ENCODE data around the gene NR2F1. TPM values are rescaled to one million over a fixed set of nuclear protein-coding genes. Genes with fewer than 3 reads are reported as not detected.

Gene NR2F1
- total RNA-seq, 6 experiments from 2014 or later, result 5.3 to 12.1 (median 9.4) TPM

DNA sequence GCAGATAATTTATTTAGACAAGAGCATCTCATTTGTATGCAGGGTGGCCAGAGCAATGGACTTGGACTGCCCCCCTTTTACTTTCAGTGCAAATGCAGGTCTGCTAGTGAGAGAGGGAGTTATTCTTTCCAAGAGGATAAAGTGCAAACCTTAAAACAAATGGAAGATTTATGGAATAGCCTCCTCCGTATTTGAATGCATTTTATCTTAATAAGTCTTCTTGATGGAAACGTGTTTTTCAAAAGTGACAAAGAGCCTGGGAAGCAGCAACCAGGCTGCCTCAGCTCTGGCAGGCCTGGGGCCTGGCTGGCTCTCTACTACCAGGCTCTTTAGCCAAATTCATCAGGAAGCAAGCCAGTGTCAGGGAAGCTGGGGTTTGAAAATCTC lies 6.8 kb downstream of the NR2F1 start:
- no peak for DNase-seq
- Histone ChIP-seq H3K27ac (no peak overlapping the region), H3K36me3 (no peaks in the 10 kb centered on the region), H3K4me1 (no peaks in the 10 kb centered on the region), H3K4me3 (no peak overlapping the region), H3K9me3 (no peaks in the 10 kb centered on the region), H3K27me3 (no peaks in the 10 kb centered on the region)
- no peak for ATAC-seq
- 46% methylated on average over 2 of the region's 2 CpGs for WGBS (ENCODE audit: insufficient coverage, low coverage, low lambda C conversion rate, missing lambda C conversion rate)
- intact Hi-C loops (cut with DNase I), result no loop called here
- TF ChIP-seq POLR2A (IDR thresholded peaks at IDR 0.05), result no peak
- TF ChIP-seq, protein P1, sequence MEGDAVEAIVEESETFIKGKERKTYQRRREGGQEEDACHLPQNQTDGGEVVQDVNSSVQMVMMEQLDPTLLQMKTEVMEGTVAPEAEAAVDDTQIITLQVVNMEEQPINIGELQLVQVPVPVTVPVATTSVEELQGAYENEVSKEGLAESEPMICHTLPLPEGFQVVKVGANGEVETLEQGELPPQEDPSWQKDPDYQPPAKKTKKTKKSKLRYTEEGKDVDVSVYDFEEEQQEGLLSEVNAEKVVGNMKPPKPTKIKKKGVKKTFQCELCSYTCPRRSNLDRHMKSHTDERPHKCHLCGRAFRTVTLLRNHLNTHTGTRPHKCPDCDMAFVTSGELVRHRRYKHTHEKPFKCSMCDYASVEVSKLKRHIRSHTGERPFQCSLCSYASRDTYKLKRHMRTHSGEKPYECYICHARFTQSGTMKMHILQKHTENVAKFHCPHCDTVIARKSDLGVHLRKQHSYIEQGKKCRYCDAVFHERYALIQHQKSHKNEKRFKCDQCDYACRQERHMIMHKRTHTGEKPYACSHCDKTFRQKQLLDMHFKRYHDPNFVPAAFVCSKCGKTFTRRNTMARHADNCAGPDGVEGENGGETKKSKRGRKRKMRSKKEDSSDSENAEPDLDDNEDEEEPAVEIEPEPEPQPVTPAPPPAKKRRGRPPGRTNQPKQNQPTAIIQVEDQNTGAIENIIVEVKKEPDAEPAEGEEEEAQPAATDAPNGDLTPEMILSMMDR (IDR thresholded peaks at IDR 0.05), result no peak

DNA sequence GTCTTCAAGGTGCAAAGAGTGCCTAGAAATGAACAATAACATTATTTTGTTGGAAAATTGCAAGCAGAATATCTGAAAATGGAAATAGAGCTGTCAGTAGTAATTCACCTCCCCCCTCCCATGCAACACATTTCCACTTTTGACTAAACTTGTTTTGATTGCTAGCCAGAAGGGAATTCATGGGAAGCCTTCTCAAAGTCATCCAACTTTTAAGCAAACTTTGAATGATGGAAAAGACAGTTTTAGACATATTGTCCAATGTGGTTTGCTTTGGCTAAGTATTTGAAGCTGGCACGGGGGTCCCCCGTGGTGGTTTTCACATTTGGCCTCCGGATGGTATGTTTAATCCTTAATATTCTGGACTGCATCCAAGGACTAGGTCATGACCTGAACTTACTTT lies 7.5 kb downstream of the NR2F1 start:
- TF ChIP-seq POLR2A (IDR thresholded peaks at IDR 0.05), result no peak
- TF ChIP-seq, protein P1 (IDR thresholded peaks at IDR 0.05), result no peak
- ATAC-seq (no peak), DNase-seq (no peak)
- Histone ChIP-seq H3K9me3 (no peaks in the 10 kb centered on the region), H3K27me3 (no peaks in the 10 kb centered on the region), H3K4me1 (no peaks in the 10 kb centered on the region), H3K36me3 (no peaks in the 10 kb centered on the region), H3K4me3 (no peak overlapping the region), H3K27ac (no peak overlapping the region)
- WGBS (ENCODE audit: insufficient coverage, low coverage, low lambda C conversion rate, missing lambda C conversion rate), result 35% methylated on average over 3 of the region's 3 CpGs
- intact Hi-C loops (cut with DNase I), result no loop called here

DNA sequence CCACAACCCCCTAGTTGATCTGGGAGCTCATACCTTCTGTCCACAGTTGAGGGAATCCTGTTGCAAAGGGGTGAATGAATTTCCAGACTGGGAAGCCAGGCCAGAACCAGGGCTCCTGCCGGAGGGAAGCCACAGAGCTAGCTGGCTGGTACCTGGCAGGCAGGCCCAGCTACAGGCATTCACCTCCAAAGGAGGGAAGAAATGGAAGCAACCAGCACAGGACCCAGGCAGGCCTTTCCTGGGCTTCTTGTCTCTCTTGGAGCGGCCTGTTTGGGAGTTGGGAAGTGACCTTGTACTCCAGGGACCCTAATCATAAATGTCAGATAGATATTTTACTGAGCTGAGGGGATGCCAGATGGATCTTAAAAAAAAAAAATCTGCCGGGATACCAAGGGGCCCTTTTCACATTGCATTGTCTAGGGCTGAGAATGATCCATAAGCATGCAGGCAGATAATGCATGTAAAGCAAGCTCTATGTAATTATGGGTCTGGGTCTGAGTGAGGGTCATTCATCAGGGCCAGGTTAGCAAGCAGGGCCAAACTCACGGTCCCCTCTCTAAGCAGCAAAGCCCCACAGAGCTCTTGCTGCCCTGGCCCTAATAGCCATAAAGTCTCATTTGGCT lies 8.4 kb downstream of the NR2F1 start:
- intact Hi-C loops (cut with DNase I), result no loop called here
- ATAC-seq (no peak), DNase-seq (no peak)
- no peak overlapping the region for H3K27ac ChIP-seq
- H3K36me3 ChIP-seq, result no peaks in the 10 kb centered on the region
- TF ChIP-seq, protein P1 (IDR thresholded peaks at IDR 0.05), result no peak
- no peak for TF ChIP-seq POLR2A (IDR thresholded peaks at IDR 0.05)
- H3K4me3 ChIP-seq, result no peak overlapping the region
- 55% methylated on average over 2 of the region's 4 CpGs for WGBS (ENCODE audit: insufficient coverage, low coverage, low lambda C conversion rate, missing lambda C conversion rate)
- no peaks in the 10 kb centered on the region for H3K4me1 ChIP-seq
- no peaks in the 10 kb centered on the region for H3K27me3 ChIP-seq
- H3K9me3 ChIP-seq, result no peaks in the 10 kb centered on the region

DNA sequence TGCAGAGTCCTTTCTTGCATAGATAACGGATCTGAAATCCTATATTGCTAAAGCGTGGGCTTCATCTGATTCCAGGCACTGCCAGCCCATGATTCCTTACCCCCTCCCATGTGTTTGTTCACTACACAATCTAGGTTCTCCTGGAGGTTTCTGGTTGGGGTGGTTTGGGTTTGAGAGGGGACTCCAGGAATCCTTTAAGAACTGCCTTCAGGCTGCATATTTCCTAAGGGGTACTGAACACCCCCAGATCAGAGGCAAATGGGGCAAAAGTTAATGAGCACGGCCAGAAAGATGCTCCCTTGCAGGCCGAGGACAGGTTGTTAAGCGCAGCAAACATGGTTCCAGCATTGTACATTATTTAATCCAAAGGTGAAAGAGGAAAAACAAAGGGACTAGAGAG lies 9.9 kb downstream of the NR2F1 start:
- Histone ChIP-seq H3K27ac (no peak overlapping the region), H3K36me3 (no peaks in the 10 kb centered on the region), H3K27me3 (no peaks in the 10 kb centered on the region), H3K9me3 (no peaks in the 10 kb centered on the region), H3K4me1 (no peaks in the 10 kb centered on the region), H3K4me3 (no peak overlapping the region)
- ATAC-seq, result no peak
- WGBS (ENCODE audit: insufficient coverage, low coverage, low lambda C conversion rate, missing lambda C conversion rate), result 71% methylated on average over 4 of the region's 5 CpGs
- no peak for DNase-seq
- intact Hi-C loops (cut with DNase I), result no loop called here
- TF ChIP-seq, protein P1 (IDR thresholded peaks at IDR 0.05), result no peak
- no peak for TF ChIP-seq POLR2A (IDR thresholded peaks at IDR 0.05)
